H9 (cell line): ENCODE measurements around the gene HIRA. TPM values are rescaled to one million over a fixed set of nuclear protein-coding genes. Genes with fewer than 3 reads are reported as not detected.

ENCODE experiments used
- DNase-seq: peaks from one replicate; pipeline ENCODE4 v3.0.0-alpha.2; 2017
- H2AFZ ChIP-seq: one replicate; pipeline ENCODE4 v1.6.1; 2013; ENCODE audit warnings: mild to moderate bottlenecking, low read length, control low read depth, moderate library complexity
- H2AK5ac ChIP-seq: 2 replicates; pipeline ENCODE4 v1.6.1; 2013; ENCODE audit warnings: low read length, control low read depth, mixed read lengths; ENCODE audit not compliant: insufficient read length
- H2BK120ac ChIP-seq: one replicate; pipeline ENCODE4 v1.6.1; 2013; ENCODE audit warnings: low read depth, mild to moderate bottlenecking, low read length, control low read depth, inconsistent platforms; ENCODE audit not compliant: poor library complexity, severe bottlenecking
- H2BK12ac ChIP-seq: 2 replicates; pipeline ENCODE4 v1.6.1; 2013; ENCODE audit warnings: low read length, control low read depth, mixed read lengths, low read depth; ENCODE audit not compliant: insufficient read length
- H2BK15ac ChIP-seq: 2 replicates; pipeline ENCODE4 v1.6.1; 2013; ENCODE audit warnings: low read depth, low read length, control low read depth
- H2BK20ac ChIP-seq: one replicate; pipeline ENCODE4 v1.6.1; 2013; ENCODE audit warnings: low read depth, mild to moderate bottlenecking, low read length, control low read depth, inconsistent platforms; ENCODE audit not compliant: poor library complexity, severe bottlenecking
- H2BK5ac ChIP-seq: 2 replicates; pipeline ENCODE4 v1.6.1; 2013; ENCODE audit warnings: low read length, control low read depth, mixed read lengths; ENCODE audit not compliant: insufficient read length
- H3K14ac ChIP-seq: 2 replicates; pipeline ENCODE4 v1.6.1; 2013; ENCODE audit warnings: low read length, control low read depth; ENCODE audit not compliant: insufficient read depth
- H3K18ac ChIP-seq: 2 replicates; pipeline ENCODE4 v1.6.1; 2013; ENCODE audit warnings: low read depth, mild to moderate bottlenecking, mixed read lengths, low read length, control low read depth; ENCODE audit not compliant: insufficient read length
- H3K23ac ChIP-seq: 2 replicates; pipeline ENCODE4 v1.6.1; 2013; ENCODE audit warnings: low read length, control low read depth, mixed read lengths, low read depth; ENCODE audit not compliant: insufficient read length
- H3K23me2 ChIP-seq: 2 replicates; pipeline ENCODE4 v1.6.1; 2013; ENCODE audit warnings: low read depth, mild to moderate bottlenecking, mixed read lengths, low read length, control low read depth; ENCODE audit not compliant: insufficient read length, poor library complexity, severe bottlenecking
- H3K27ac ChIP-seq: 2 replicates; pipeline ENCODE4 v1.5.1; 2013; ENCODE audit warnings: low read length, control low read depth, mixed read lengths, low read depth; ENCODE audit not compliant: insufficient read length
- H3K27me3 ChIP-seq: 2 replicates; pipeline ENCODE4 v1.6.1; 2013; ENCODE audit warnings: low read length, control low read depth, inconsistent platforms; ENCODE audit not compliant: insufficient read depth
- H3K4ac ChIP-seq: 2 replicates; pipeline ENCODE4 v1.6.1; 2013; ENCODE audit warnings: low read depth, mild to moderate bottlenecking, control low read depth, inconsistent platforms, low read length, moderate library complexity
- H3K4me1 ChIP-seq: 2 replicates; pipeline ENCODE4 v1.6.1; 2013; ENCODE audit warnings: low read length, control low read depth, inconsistent platforms; ENCODE audit not compliant: insufficient read depth
- H3K4me2 ChIP-seq: 2 replicates; pipeline ENCODE4 v1.6.1; 2013; ENCODE audit warnings: low read length, control low read depth, mixed read lengths; ENCODE audit not compliant: insufficient read length, insufficient read depth
- H3K56ac ChIP-seq: 2 replicates; pipeline ENCODE4 v1.6.1; 2013; ENCODE audit warnings: low read depth, mild to moderate bottlenecking, mixed read lengths, low read length, control low read depth; ENCODE audit not compliant: insufficient read length
- H3K79me1 ChIP-seq: 2 replicates; pipeline ENCODE4 v1.6.1; 2013; ENCODE audit warnings: low read depth, mild to moderate bottlenecking, moderate library complexity, low read length, control low read depth, inconsistent platforms; ENCODE audit not compliant: insufficient read depth, poor library complexity, severe bottlenecking
- H3K79me2 ChIP-seq: 2 replicates; pipeline ENCODE4 v1.6.1; 2013; ENCODE audit warnings: low read length, control low read depth, inconsistent platforms; ENCODE audit not compliant: insufficient read depth
- H3K9ac ChIP-seq: 2 replicates; pipeline ENCODE4 v1.6.1; 2013; ENCODE audit warnings: low read length, control low read depth, mixed read lengths; ENCODE audit not compliant: insufficient read length; ENCODE audit errors: extremely low read depth
- H3K9me3 ChIP-seq: one replicate; pipeline ENCODE4 v1.6.1; 2013; ENCODE audit warnings: low read depth, low read length, inconsistent platforms; ENCODE audit not compliant: control insufficient read depth
- H3T11ph ChIP-seq: one replicate; pipeline ENCODE4 v1.6.1; 2013; ENCODE audit warnings: mild to moderate bottlenecking, low read length, control low read depth, inconsistent platforms
- H4K20me1 ChIP-seq: one replicate; pipeline ENCODE4 v1.6.1; 2013; ENCODE audit not compliant: control insufficient read depth, insufficient read length, insufficient read depth
- H4K5ac ChIP-seq: 2 replicates; pipeline ENCODE4 v1.6.1; 2013; ENCODE audit warnings: low read depth, mild to moderate bottlenecking, mixed read lengths, low read length, control low read depth; ENCODE audit not compliant: insufficient read length
- H4K8ac ChIP-seq: replicated peaks from 2 replicates; pipeline ENCODE4 v1.6.1; 2013; ENCODE audit warnings: low read length, control low read depth, mixed read lengths, low read depth; ENCODE audit not compliant: insufficient read length
- H4K91ac ChIP-seq: 2 replicates; pipeline ENCODE4 v1.6.1; 2013; ENCODE audit warnings: low read depth, mild to moderate bottlenecking, moderate library complexity, mixed read lengths, low read length, control low read depth; ENCODE audit not compliant: insufficient read length
- H3K27ac Mint-ChIP-seq, 3 experiments: 2 replicates in 2 of 3; 3 replicates in 1 of 3; pipeline ENCODE4 v1.8.0; 2020 to 2021; ENCODE audit warnings: mixed read lengths in 3 of 3, mild to moderate bottlenecking in 1 of 3, moderate library complexity in 1 of 3
- H3K27me3 Mint-ChIP-seq: 2 replicates; pipeline ENCODE4 v1.8.0; 2021; ENCODE audit warnings: low read depth, mild to moderate bottlenecking, moderate library complexity, mixed read lengths
- H3K36me3 Mint-ChIP-seq, 3 experiments: 2 replicates in 2 of 3; 3 replicates in 1 of 3; pipeline ENCODE4 v1.8.0; 2020 to 2021; ENCODE audit warnings: low read depth in 3 of 3, mixed read lengths in 3 of 3; ENCODE audit not compliant: insufficient read depth in 1 of 3
- H3K4me1 Mint-ChIP-seq, 2 experiments: 2 replicates each; pipeline ENCODE4 v1.8.0; 2020; ENCODE audit warnings: mixed read lengths in 2 of 2
- H3K4me3 Mint-ChIP-seq, 2 experiments: 2 replicates in 1 of 2; 3 replicates in 1 of 2; pipeline ENCODE4 v1.8.0; 2020 to 2021; ENCODE audit warnings: mild to moderate bottlenecking in 2 of 2, mixed read lengths in 2 of 2, moderate library complexity in 1 of 2
- H3K9me3 Mint-ChIP-seq, 2 experiments: 2 replicates in 1 of 2; 3 replicates in 1 of 2; pipeline ENCODE4 v1.8.0; 2020; ENCODE audit warnings: mild to moderate bottlenecking in 2 of 2, mixed read lengths in 2 of 2, moderate library complexity in 1 of 2
- CTCF ChIP-seq: fragments of 200-600 bp; sonication (generic); conservative IDR thresholded peaks from 3 replicates; pipeline ENCODE4 v1.8.0; 2021; ENCODE audit warnings: antibody characterized with exemption, mild to moderate bottlenecking
- WGBS: extraction: QIAGEN DNeasy Blood & Tissue Kit; methylation state at CpG from one replicate; pipeline ENCODE4 v1.1.7; 2013; ENCODE audit warnings: missing lambda C conversion rate, low lambda C conversion rate, mixed read lengths; ENCODE audit not compliant: insufficient read length; ENCODE audit errors: extremely low coverage; 5-methylcytosine and 5-hydroxymethylcytosine counted together
- total RNA-seq: library from RNA; stranded (reverse); gene quantifications from 2 replicates; pipeline ENCODE4 v1.2.1, GENCODE V29; 2021

HIRA gene
- total RNA-seq, 1 experiment from 2014 or later = 51.9 TPM

- no CpG with 5 or more reads among the region's 3 CpGs for WGBS
- Mint-ChIP-seq H3K27ac (no peak overlapping the region), H3K36me3 (peaks cover 34 to 52% (median 47%) of the 10 kb centered on the region in 3 experiments)
Observed at GRCh38 chr22:19329454-19329853, 102.1 kb downstream of the HIRA start.

More at GRCh38 chr22:19329454-19329853, 102.1 kb downstream of the HIRA start:
- no peak for TF ChIP-seq CTCF
- Histone ChIP-seq H2AK5ac (no peak overlapping the region), H3K56ac (no peak overlapping the region), H3K27ac (no peak overlapping the region), H3T11ph (no peak overlapping the region), H4K91ac (no peak overlapping the region), H3K9ac (no peak overlapping the region), H3K4me1 (no peaks in the 10 kb centered on the region), H3K27me3 (no peaks in the 10 kb centered on the region), H3K4me2 (no peak overlapping the region), H3K23me2 (no peaks in the 10 kb centered on the region), H4K5ac (no peak overlapping the region), H2BK120ac (no peak overlapping the region), H3K9me3 (no peaks in the 10 kb centered on the region), H3K79me1 (no peaks in the 10 kb centered on the region), H4K20me1 (no peaks in the 10 kb centered on the region), H2AFZ (no peak overlapping the region), H2BK20ac (no peak overlapping the region), H3K79me2 (no peaks in the 10 kb centered on the region), H4K8ac (no peak overlapping the region), H2BK12ac (no peak overlapping the region), H3K18ac (no peak overlapping the region), H3K14ac (no peak overlapping the region), H3K4ac (no peak overlapping the region), H2BK15ac (no peak overlapping the region), H3K23ac (no peak overlapping the region), H2BK5ac (no peak overlapping the region)
- peaks cover 5 to 15% of the 10 kb centered on the region in 2 experiments for H3K9me3 Mint-ChIP-seq
- no peak for DNase-seq
- no peaks in the 10 kb centered on the region; the same call in 1 of the 2 replicates for H3K27me3 Mint-ChIP-seq
- H3K4me1 Mint-ChIP-seq = no peaks in the 10 kb centered on the region
- no peak overlapping the region for H3K4me3 Mint-ChIP-seq
